Measurements from ENCODE around the gene SLC2A9.

DNA sequence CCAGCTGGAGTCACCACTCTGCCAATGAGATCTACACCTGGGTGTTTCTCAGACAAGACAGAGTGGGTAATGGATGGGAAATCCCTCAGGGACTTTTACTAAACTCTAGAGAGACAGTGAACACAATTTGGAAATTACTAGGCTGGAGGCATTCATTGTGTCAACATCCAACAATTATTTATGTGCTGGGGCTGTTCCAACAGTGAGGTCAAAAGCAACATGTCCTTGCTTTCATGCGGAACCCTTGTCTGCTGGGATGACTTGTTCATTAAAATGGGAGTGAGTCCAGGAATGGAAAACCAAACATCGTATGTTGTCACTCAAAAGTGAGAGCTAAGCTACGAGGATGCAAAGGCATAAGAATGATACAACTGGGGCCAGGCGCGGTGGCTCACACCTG lies 185.9 kb downstream of the SLC2A9 start:
- TF ChIP-seq, protein P1, sequence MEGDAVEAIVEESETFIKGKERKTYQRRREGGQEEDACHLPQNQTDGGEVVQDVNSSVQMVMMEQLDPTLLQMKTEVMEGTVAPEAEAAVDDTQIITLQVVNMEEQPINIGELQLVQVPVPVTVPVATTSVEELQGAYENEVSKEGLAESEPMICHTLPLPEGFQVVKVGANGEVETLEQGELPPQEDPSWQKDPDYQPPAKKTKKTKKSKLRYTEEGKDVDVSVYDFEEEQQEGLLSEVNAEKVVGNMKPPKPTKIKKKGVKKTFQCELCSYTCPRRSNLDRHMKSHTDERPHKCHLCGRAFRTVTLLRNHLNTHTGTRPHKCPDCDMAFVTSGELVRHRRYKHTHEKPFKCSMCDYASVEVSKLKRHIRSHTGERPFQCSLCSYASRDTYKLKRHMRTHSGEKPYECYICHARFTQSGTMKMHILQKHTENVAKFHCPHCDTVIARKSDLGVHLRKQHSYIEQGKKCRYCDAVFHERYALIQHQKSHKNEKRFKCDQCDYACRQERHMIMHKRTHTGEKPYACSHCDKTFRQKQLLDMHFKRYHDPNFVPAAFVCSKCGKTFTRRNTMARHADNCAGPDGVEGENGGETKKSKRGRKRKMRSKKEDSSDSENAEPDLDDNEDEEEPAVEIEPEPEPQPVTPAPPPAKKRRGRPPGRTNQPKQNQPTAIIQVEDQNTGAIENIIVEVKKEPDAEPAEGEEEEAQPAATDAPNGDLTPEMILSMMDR (IDR thresholded peaks at IDR 0.05; ENCODE audit: low read depth, low read length) = no peak
- TF ChIP-seq EZH2phosphoT487 (IDR thresholded peaks at IDR 0.05; ENCODE audit: low read depth) = no peak

All from OCI-LY3 (cell line).